T-helper 1 cell treated with Interleukin-12 subunit alpha and Interleukin-12 subunit beta and Interleukin-4 antibody, amounts not matched to agents 30 ng/mL and 1 ng/mL, for 36 hours (primary cell): ENCODE data around the gene MYOZ3. TPM values are rescaled to one million over a fixed set of nuclear protein-coding genes. Genes with fewer than 3 reads are reported as not detected.

Experiments
- intact Hi-C: fragments of 100-400 bp; cut with micrococcal nuclease; formaldehyde crosslinking; loops from one replicate; pipeline ENCODE4 v1.15.1; 2024
- total RNA-seq: library from RNA; stranded (reverse); gene quantifications from 2 replicates; pipeline ENCODE4 v1.2.3, GENCODE V29; 2022

The MYOZ3 gene
- total RNA-seq, 1 donor from 2014 or later = not detected

- intact Hi-C loops = no loop called here
Observed at GRCh38 chr5:150626853-150627276, 34.2 kb upstream of the MYOZ3 start.

GRCh38 chr5:150627731-150628545 is 33.1 kb upstream of the MYOZ3 start:
- intact Hi-C loops = no loop called here

- intact Hi-C loops = no loop called here
Observed at GRCh38 chr5:150628936-150629485, 32.0 kb upstream of the MYOZ3 start.

GRCh38 chr5:150630016-150630415 is 31.0 kb upstream of the MYOZ3 start:
- intact Hi-C loops = no loop called here

- intact Hi-C loops = no loop called here
Observed at GRCh38 chr5:150630461-150631325, 30.4 kb upstream of the MYOZ3 start.

GRCh38 chr5:150631326-150631701 is 29.7 kb upstream of the MYOZ3 start:
- intact Hi-C loops = no loop called here

- intact Hi-C loops = no loop called here
Observed at GRCh38 chr5:150632305-150633160, 28.5 kb upstream of the MYOZ3 start.

GRCh38 chr5:150633429-150633828 is 27.6 kb upstream of the MYOZ3 start:
- intact Hi-C loops = no loop called here

- intact Hi-C loops = no loop called here
Observed at GRCh38 chr5:150636391-150637244, 24.4 kb upstream of the MYOZ3 start.

GRCh38 chr5:150637245-150638052 is 23.6 kb upstream of the MYOZ3 start:
- intact Hi-C loops = no loop called here

GRCh38 chr5:150638053-150638444 is 23.0 kb upstream of the MYOZ3 start:
- intact Hi-C loops = no loop called here

- intact Hi-C loops = no loop called here
Observed at GRCh38 chr5:150638488-150639376, 22.3 kb upstream of the MYOZ3 start.

GRCh38 chr5:150639377-150639692 is 21.7 kb upstream of the MYOZ3 start:
- intact Hi-C loops = no loop called here

GRCh38 chr5:150639751-150640150 is 21.3 kb upstream of the MYOZ3 start:
- intact Hi-C loops = no loop called here

GRCh38 chr5:150640311-150641005 is 20.6 kb upstream of the MYOZ3 start, which contains the start of gene SYNPO:
SYNPO (plus strand) TSS chr5:150640660; CDS start chr5:150648276, 7,616 bp downstream.
- intact Hi-C loops = no loop called here

GRCh38 chr5:150641006-150641570 is 20.0 kb upstream of the MYOZ3 start:
- intact Hi-C loops = no loop called here

GRCh38 chr5:150641824-150642566 is 19.1 kb upstream of the MYOZ3 start:
- intact Hi-C loops = no loop called here
